Kidney epithelial cell (primary cell): ENCODE results near the gene RPTOR. TPM values are rescaled to one million over a fixed set of nuclear protein-coding genes. Genes with fewer than 3 reads are reported as not detected.

ENCODE experiments used
- DNase-seq: peaks from one replicate; pipeline ENCODE4 v3.0.0-alpha.2; 2010; ENCODE audit warnings: low read depth
- H3K27me3 ChIP-seq: 2 replicates; pipeline ENCODE4 v1.6.0; 2011; ENCODE audit warnings: low read length; ENCODE audit not compliant: control insufficient read depth, insufficient read depth
- H3K36me3 ChIP-seq: 2 replicates; pipeline ENCODE4 v1.5.1; 2011; ENCODE audit warnings: low read length; ENCODE audit not compliant: control insufficient read depth, insufficient read depth
- H3K4me3 ChIP-seq: 2 replicates; pipeline ENCODE4 v1.5.1; 2011; ENCODE audit warnings: low read depth, mild to moderate bottlenecking, control low read depth, low read length
- CTCF ChIP-seq: IDR thresholded peaks from 2 replicates; pipeline ENCODE4 v1.5.1; 2011; ENCODE audit warnings: mild to moderate bottlenecking, moderate library complexity, low read length, control low read depth, inconsistent platforms; ENCODE audit not compliant: insufficient read depth, poor library complexity, severe bottlenecking
- total RNA-seq: library from RNA; depleted of rRNA; stranded (reverse); fragments of >200 nt; gene quantifications from 2 replicates; pipeline ENCODE4 v1.2.3, GENCODE V29; 2015

Gene RPTOR
- total RNA-seq, 1 donor from 2014 or later: 22.7 TPM

- Histone ChIP-seq H3K27me3 (no peaks in the 10 kb centered on the region), H3K4me3 (no peak overlapping the region), H3K36me3 (no peaks in the 10 kb centered on the region)
- no peak for TF ChIP-seq CTCF
- DNase-seq: no peak
Observed at GRCh38 chr17:80613732-80614071, 69.1 kb downstream of the RPTOR start.

GRCh38 chr17:80614332-80615047, 69.9 kb downstream of the RPTOR start:
- H3K4me3 ChIP-seq: no peak overlapping the region
- no peak for TF ChIP-seq CTCF
- no peaks in the 10 kb centered on the region for H3K27me3 ChIP-seq
- no peak for DNase-seq
- H3K36me3 ChIP-seq: no peaks in the 10 kb centered on the region

GRCh38 chr17:80615376-80615775, 70.7 kb downstream of the RPTOR start:
- Histone ChIP-seq H3K27me3 (no peaks in the 10 kb centered on the region), H3K4me3 (no peak overlapping the region), H3K36me3 (no peaks in the 10 kb centered on the region)
- TF ChIP-seq CTCF: no peak
- DNase-seq: no peak

- no peak for TF ChIP-seq CTCF
- DNase-seq: no peak
- no peak overlapping the region for H3K4me3 ChIP-seq
- H3K36me3 ChIP-seq: no peaks in the 10 kb centered on the region
- no peaks in the 10 kb centered on the region for H3K27me3 ChIP-seq
Observed at GRCh38 chr17:80616705-80617104, 72.1 kb downstream of the RPTOR start.

- no peak for TF ChIP-seq CTCF
- H3K4me3 ChIP-seq: no peak overlapping the region
- no peak for DNase-seq
- no peaks in the 10 kb centered on the region for H3K36me3 ChIP-seq
- H3K27me3 ChIP-seq: no peaks in the 10 kb centered on the region
Observed at GRCh38 chr17:80618304-80618703, 73.7 kb downstream of the RPTOR start.

- peak; percentile 55 for DNase-seq
- Histone ChIP-seq H3K36me3 (no peaks in the 10 kb centered on the region), H3K4me3 (no peak overlapping the region), H3K27me3 (no peaks in the 10 kb centered on the region)
- no peak for TF ChIP-seq CTCF
Observed at GRCh38 chr17:80619535-80620235, 75.0 kb downstream of the RPTOR start.
